Cardiac muscle cell (in vitro differentiated cells and primary cell): ENCODE data around the gene FNDC3A. TPM values are rescaled to one million over a fixed set of nuclear protein-coding genes. Genes with fewer than 3 reads are reported as not detected.

Experiments
- DNase-seq, 2 donors: peaks; one replicate each; pipeline versions ENCODE4 v3.0.0 to v3.0.0-alpha.2; 2010 to 2017; ENCODE audit warnings: low read depth in 1 of 2, low spot score in 1 of 2
- H3K27ac ChIP-seq: fragments of 200-600 bp; sonication (generic); 2 replicates; pipeline ENCODE4 v1.5.1; 2016
- H3K27me3 ChIP-seq: fragments of 200-600 bp; sonication (generic); 2 replicates; pipeline ENCODE4 v1.6.0; 2016; ENCODE audit warnings: control low read depth
- H3K36me3 ChIP-seq: fragments of 200-600 bp; sonication (generic); 2 replicates; pipeline ENCODE4 v1.5.1; 2016; ENCODE audit warnings: control low read depth
- H3K4me1 ChIP-seq: fragments of 200-600 bp; sonication (generic); 2 replicates; pipeline ENCODE4 v1.8.1; 2017; ENCODE audit warnings: low read depth, mild to moderate bottlenecking, mixed run types
- H3K4me3 ChIP-seq: fragments of 200-600 bp; sonication (generic); 2 replicates; pipeline ENCODE4 v1.5.1; 2016; ENCODE audit warnings: mild to moderate bottlenecking
- H3K9me3 ChIP-seq: fragments of 200-600 bp; sonication (generic); 2 replicates; pipeline ENCODE4 v1.5.1; 2017; ENCODE audit warnings: low read depth, mild to moderate bottlenecking, control low read depth
- polyA plus RNA-seq: library from polyadenylated mRNA; unstranded; fragments of >200 nt; fragmentation: Nextera tagmentation; extraction: Ambion mirVana; gene quantifications from 2 replicates; pipeline ENCODE4 v1.2.1, GENCODE V29; 2016
- total RNA-seq: library from RNA; depleted of rRNA; stranded (reverse); fragments of >200 nt; gene quantifications from 2 replicates; pipeline ENCODE4 v1.2.3, GENCODE V29; 2016
- TF ChIP-seq, protein P1 (sequence below): IDR thresholded peaks from 2 replicates; pipeline ENCODE4 v1.5.1; 2012; ENCODE audit warnings: low read depth, mild to moderate bottlenecking, low read length

The FNDC3A gene
- total and polyA plus RNA-seq, 2 experiments from 2014 or later: 18.6 to 28.4 TPM

- Histone ChIP-seq H3K4me3 (no peak overlapping the region), H3K4me1 (no peaks in the 10 kb centered on the region), H3K27ac (no peak overlapping the region), H3K9me3 (no peaks in the 10 kb centered on the region), H3K36me3 (no peaks in the 10 kb centered on the region), H3K27me3 (no peaks in the 10 kb centered on the region)
- no peak for DNase-seq
- TF ChIP-seq, protein P1, sequence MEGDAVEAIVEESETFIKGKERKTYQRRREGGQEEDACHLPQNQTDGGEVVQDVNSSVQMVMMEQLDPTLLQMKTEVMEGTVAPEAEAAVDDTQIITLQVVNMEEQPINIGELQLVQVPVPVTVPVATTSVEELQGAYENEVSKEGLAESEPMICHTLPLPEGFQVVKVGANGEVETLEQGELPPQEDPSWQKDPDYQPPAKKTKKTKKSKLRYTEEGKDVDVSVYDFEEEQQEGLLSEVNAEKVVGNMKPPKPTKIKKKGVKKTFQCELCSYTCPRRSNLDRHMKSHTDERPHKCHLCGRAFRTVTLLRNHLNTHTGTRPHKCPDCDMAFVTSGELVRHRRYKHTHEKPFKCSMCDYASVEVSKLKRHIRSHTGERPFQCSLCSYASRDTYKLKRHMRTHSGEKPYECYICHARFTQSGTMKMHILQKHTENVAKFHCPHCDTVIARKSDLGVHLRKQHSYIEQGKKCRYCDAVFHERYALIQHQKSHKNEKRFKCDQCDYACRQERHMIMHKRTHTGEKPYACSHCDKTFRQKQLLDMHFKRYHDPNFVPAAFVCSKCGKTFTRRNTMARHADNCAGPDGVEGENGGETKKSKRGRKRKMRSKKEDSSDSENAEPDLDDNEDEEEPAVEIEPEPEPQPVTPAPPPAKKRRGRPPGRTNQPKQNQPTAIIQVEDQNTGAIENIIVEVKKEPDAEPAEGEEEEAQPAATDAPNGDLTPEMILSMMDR: no peak
These were observed 6.0 kb upstream of the FNDC3A start for GRCh38 chr13:48969685-48970084.

DNA sequence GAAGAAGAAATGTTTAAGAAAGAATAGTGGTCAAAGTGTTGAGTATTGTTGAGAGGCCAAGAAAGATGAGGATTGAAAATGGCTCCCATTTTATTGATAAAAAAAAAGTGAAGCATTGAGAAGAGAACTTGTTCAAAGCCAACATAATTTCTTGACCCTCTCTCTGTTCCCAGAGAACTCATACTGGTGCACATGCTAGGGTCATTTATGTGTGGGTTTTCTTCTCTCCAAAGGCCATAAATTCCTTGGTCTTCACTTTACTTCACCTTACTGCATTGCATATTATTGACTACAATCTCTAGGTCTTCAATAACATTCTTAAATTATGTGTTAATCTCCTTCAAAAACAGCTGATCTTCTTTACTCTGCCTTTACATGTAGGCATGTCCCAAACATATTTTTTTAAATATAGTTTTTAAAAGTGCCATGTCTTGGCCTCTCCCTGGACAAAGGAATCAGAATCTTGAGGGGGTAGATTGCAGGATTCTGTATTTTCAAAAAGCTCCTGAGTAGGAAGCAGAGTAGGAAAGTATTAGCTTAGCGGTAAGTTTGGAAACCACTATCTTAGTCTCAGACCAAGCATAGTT is 1.8 kb upstream of the FNDC3A start:
- H3K9me3 ChIP-seq: no peaks in the 10 kb centered on the region
- H3K36me3 ChIP-seq: no peaks in the 10 kb centered on the region
- no peak overlapping the region for H3K4me3 ChIP-seq
- H3K4me1 ChIP-seq: peaks cover 14% of the 10 kb centered on the region
- DNase-seq: no peak
- H3K27ac ChIP-seq: no peak overlapping the region
- H3K27me3 ChIP-seq: no peaks in the 10 kb centered on the region
- TF ChIP-seq, protein P1: no peak

- H3K4me1 ChIP-seq: peaks cover 21% of the 10 kb centered on the region
- TF ChIP-seq, protein P1: peak; percentile 8
- DNase-seq: peak; percentile 40 to 74
These were observed 434 bp upstream of the FNDC3A start for GRCh38 chr13:48975101-48975855.

DNA sequence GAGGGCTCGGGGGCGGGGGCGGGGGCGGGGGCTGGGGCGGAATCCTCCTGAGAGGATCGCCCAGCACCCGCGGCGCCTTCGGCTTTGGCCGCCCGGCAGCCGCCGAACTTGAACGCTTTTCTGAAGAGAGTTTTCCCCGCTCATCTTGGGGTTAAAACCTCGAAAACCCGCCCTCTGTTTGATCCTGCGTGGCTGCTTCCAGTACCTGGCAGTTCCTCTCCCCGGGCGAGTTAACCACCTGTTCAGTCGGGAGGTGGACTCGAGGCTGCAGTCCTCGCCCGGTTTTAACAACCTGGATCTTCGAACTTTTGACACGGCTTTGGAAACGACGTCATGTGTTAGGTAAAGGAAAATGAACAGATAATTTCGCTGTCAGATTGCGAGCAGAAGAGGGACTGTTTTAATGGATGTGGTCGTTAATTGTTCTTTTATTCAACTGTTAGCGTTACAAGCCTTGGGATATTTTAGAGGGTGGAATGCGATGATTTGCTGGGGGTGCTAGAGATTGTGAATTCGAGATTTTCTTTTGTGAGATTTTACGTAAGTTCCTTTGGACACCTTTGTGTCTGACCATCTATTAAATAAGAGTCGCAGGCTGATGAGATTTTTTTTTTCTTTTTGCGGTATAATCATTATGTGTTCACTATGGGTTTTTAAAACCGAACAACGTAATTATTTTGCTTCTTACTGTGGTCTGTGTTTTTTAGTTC is 1.0 kb downstream of the FNDC3A start:
- H3K27ac ChIP-seq: peak overlapping the region; percentile 89

More at GRCh38 chr13:48975101-48975855, 434 bp upstream of the FNDC3A start:
- Histone ChIP-seq H3K9me3 (no peaks in the 10 kb centered on the region), H3K36me3 (no peaks in the 10 kb centered on the region), H3K4me3 (peak overlapping the region; percentile 62), H3K27ac (peak overlapping the region; percentile 89), H3K27me3 (no peaks in the 10 kb centered on the region)

GRCh38 chr13:48977286-48977625 is 1.5 kb downstream of the FNDC3A start:
- DNase-seq: no peak
- Histone ChIP-seq H3K36me3 (no peaks in the 10 kb centered on the region), H3K4me1 (peaks cover 21% of the 10 kb centered on the region), H3K27me3 (no peaks in the 10 kb centered on the region), H3K9me3 (no peaks in the 10 kb centered on the region), H3K4me3 (peak overlapping the region; percentile 62), H3K27ac (no peak overlapping the region)
- TF ChIP-seq, protein P1: no peak

More for the DNA sequence above, 1.0 kb downstream of the FNDC3A start:
- Histone ChIP-seq H3K9me3 (no peaks in the 10 kb centered on the region), H3K4me3 (peak overlapping the region; percentile 62), H3K36me3 (no peaks in the 10 kb centered on the region), H3K4me1 (peaks cover 21% of the 10 kb centered on the region), H3K27me3 (no peaks in the 10 kb centered on the region)
- peak in 1 of 2 donors; percentile 87 for DNase-seq
- TF ChIP-seq, protein P1: no peak
